Measurements from ENCODE around the gene KIFAP3. TPM values are rescaled to one million over a fixed set of nuclear protein-coding genes. Genes with fewer than 3 reads are reported as not detected.
"Not testable (repeated sequence)": the region's sequence is repeated elsewhere in the genome, so short reads cannot be mapped to it uniquely, and the experiment has no call there.

Gene KIFAP3
- total and polyA plus RNA-seq, 7 donors: 9.2 to 25.7 (median 21.6) TPM

- peaks cover 0 to 10% of the 10 kb centered on the region in 2 donors for H3K36me3 ChIP-seq (ENCODE audit: insufficient read depth in 1 of 2, low read depth in 1 of 2)
- H3K27me3 ChIP-seq (ENCODE audit: insufficient read depth in 3 of 3, low read length in 2 of 3): no peaks in the 10 kb centered on the region
- peak; percentile 47 for TF ChIP-seq CTCF (IDR thresholded peaks at IDR 0.05)
- no peaks in the 10 kb centered on the region for H3K4me1 ChIP-seq
- 45 to 49% (median 47%) methylated on average over 1 of the region's 1 CpG for WGBS, 3 donors
- no peak overlapping the region for H3K4me3 ChIP-seq
- ATAC-seq (no peak), DNase-seq (no peak)
- H3K27ac ChIP-seq: no peak overlapping the region
- H3K9me3 ChIP-seq: no peaks in the 10 kb centered on the region
- intact Hi-C loops (cut with DNase I): loop anchor here in 1 of 2 donors (10.0 kb wide), 2 partner anchors 654 to 874 kb away; partner anchors contain the start of gene PRRX1
Observed at GRCh38 chr1:170010443-170010842, 64.1 kb downstream of the KIFAP3 start.

- DNase-seq (no peak), ATAC-seq (no peak)
- Histone ChIP-seq H3K4me3 (no peak overlapping the region), H3K4me1 (no peaks in the 10 kb centered on the region), H3K9me3 (no peaks in the 10 kb centered on the region), H3K27me3 (ENCODE audit: insufficient read depth in 3 of 3, low read length in 2 of 3) (no peaks in the 10 kb centered on the region), H3K36me3 (ENCODE audit: insufficient read depth in 1 of 2, low read depth in 1 of 2) (peaks cover 0 to 1% of the 10 kb centered on the region in 2 donors), H3K27ac (no peak overlapping the region)
- intact Hi-C loops (cut with DNase I): no loop called here
- TF ChIP-seq CTCF (IDR thresholded peaks at IDR 0.05): no peak
- 61 to 83% (median 66%) methylated on average over 2 of the region's 2 CpGs for WGBS, 3 donors
Observed at GRCh38 chr1:170009551-170009950, 64.9 kb downstream of the KIFAP3 start.

- intact Hi-C loops (cut with DNase I); H3K36me3 ChIP-seq (ENCODE audit: insufficient read depth in 1 of 2, low read depth in 1 of 2); H3K27me3 ChIP-seq (ENCODE audit: insufficient read depth in 3 of 3, low read length in 2 of 3); ATAC-seq; DNase-seq; H3K4me3 ChIP-seq; H3K4me1 ChIP-seq; H3K27ac ChIP-seq; H3K9me3 ChIP-seq: not testable (repeated sequence)
- WGBS, 3 donors: 89 to 100% (median 99%) methylated on average over 2 of the region's 2 CpGs
Observed at GRCh38 chr1:170008745-170009144, 65.8 kb downstream of the KIFAP3 start.

GRCh38 chr1:170003270-170003835, 71.1 kb downstream of the KIFAP3 start:
- WGBS, 3 donors: 59 to 67% (median 64%) methylated on average over 7 of the region's 7 CpGs
- H3K4me3 ChIP-seq; H3K36me3 ChIP-seq (ENCODE audit: insufficient read depth in 1 of 2, low read depth in 1 of 2); DNase-seq; intact Hi-C loops (cut with DNase I); H3K27me3 ChIP-seq (ENCODE audit: insufficient read depth in 3 of 3, low read length in 2 of 3); ATAC-seq; H3K27ac ChIP-seq; H3K9me3 ChIP-seq: not testable (repeated sequence)
- peaks cover 11% of the 10 kb centered on the region for H3K4me1 ChIP-seq

- Histone ChIP-seq H3K4me1 (peaks cover 11% of the 10 kb centered on the region), H3K9me3 (no peaks in the 10 kb centered on the region), H3K27ac (no peak overlapping the region), H3K36me3 (ENCODE audit: insufficient read depth in 1 of 2, low read depth in 1 of 2) (no peaks in the 10 kb centered on the region), H3K27me3 (ENCODE audit: insufficient read depth in 3 of 3, low read length in 2 of 3) (no peaks in the 10 kb centered on the region), H3K4me3 (no peak overlapping the region)
- no peak for TF ChIP-seq CTCF (IDR thresholded peaks at IDR 0.05)
- DNase-seq (no peak), ATAC-seq (no peak)
- intact Hi-C loops (cut with DNase I): no loop called here
- 80 to 84% (median 82%) methylated on average over 2 of the region's 2 CpGs for WGBS, 3 donors
Observed at GRCh38 chr1:170001266-170001665, 73.2 kb downstream of the KIFAP3 start.

- peaks cover 11% of the 10 kb centered on the region for H3K4me1 ChIP-seq
- TF ChIP-seq CTCF (IDR thresholded peaks at IDR 0.05): no peak
- H3K27ac ChIP-seq: peak overlapping the region; percentile 44
- H3K4me3 ChIP-seq: no peak overlapping the region
- DNase-seq (no peak), ATAC-seq (no peak)
- no peaks in the 10 kb centered on the region for H3K27me3 ChIP-seq (ENCODE audit: insufficient read depth in 3 of 3, low read length in 2 of 3)
- no peaks in the 10 kb centered on the region for H3K9me3 ChIP-seq
- H3K36me3 ChIP-seq (ENCODE audit: insufficient read depth in 1 of 2, low read depth in 1 of 2): no peaks in the 10 kb centered on the region
- WGBS, 3 donors: 43 to 55% (median 53%) methylated on average over 2 of the region's 2 CpGs
- intact Hi-C loops (cut with DNase I): no loop called here
Observed at GRCh38 chr1:169999761-170000160, 74.7 kb downstream of the KIFAP3 start.

All from psoas muscle (tissue), 8 donors.